PC-3 (cell line): ENCODE data around the gene CCDC141.

Experiments
- EZH2 ChIP-seq: fragments of 300-600 bp; sonication (generic); IDR thresholded peaks from one replicate; pipeline ENCODE4 v1.6.1; 2017; ENCODE audit warnings: antibody characterized with exemption, mild to moderate bottlenecking, low read length; ENCODE audit not compliant: unreplicated experiment
- EZH2phosphoT487 ChIP-seq: fragments of 300-600 bp; sonication (generic); IDR thresholded peaks from 2 replicates; pipeline ENCODE4 v1.6.1; 2018; ENCODE audit warnings: mild to moderate bottlenecking, antibody characterized with exemption, low read length, borderline replicate concordance
- TF ChIP-seq, protein P1 (sequence below): fragments of 300-600 bp; sonication (generic); conservative IDR thresholded peaks from 2 replicates; pipeline ENCODE4 v1.5.1; 2017; ENCODE audit warnings: antibody characterized with exemption, low read depth, mild to moderate bottlenecking, low read length

DNA sequence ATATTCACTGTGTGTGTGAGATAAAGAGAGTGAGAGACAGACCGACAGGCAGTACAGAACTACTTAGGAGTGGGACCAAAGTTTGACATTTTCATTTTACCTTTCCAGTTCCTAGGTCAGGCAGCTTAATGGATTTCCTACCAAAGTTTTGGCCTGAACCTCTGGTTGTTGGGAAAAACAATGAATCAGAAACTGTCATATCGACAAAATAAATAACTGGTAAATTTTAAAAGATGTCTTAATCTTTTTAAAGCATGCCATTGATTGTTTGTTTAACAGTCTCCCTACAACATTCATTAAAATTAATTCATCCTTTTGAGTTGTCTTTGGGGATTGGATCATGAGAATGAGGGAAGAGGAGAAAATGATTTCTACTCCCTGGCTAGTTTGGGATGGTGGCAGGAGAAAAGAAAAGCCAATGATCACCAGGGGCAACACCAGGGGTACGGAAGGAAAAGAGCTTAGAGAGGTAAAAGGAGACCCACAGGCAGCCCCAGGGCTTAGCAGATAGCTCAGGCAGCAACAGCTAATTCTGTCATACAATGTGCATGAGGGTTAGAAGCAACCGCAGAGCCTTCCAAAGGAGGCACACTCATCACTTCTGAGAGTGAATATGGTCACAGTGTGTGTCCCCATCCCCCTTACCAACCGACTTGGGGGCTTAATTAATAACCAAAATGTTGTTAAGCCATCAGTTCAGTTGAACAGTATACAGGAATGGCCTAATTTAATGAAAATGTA is 98.5 kb downstream of the CCDC141 start:
- TF ChIP-seq, protein P1, sequence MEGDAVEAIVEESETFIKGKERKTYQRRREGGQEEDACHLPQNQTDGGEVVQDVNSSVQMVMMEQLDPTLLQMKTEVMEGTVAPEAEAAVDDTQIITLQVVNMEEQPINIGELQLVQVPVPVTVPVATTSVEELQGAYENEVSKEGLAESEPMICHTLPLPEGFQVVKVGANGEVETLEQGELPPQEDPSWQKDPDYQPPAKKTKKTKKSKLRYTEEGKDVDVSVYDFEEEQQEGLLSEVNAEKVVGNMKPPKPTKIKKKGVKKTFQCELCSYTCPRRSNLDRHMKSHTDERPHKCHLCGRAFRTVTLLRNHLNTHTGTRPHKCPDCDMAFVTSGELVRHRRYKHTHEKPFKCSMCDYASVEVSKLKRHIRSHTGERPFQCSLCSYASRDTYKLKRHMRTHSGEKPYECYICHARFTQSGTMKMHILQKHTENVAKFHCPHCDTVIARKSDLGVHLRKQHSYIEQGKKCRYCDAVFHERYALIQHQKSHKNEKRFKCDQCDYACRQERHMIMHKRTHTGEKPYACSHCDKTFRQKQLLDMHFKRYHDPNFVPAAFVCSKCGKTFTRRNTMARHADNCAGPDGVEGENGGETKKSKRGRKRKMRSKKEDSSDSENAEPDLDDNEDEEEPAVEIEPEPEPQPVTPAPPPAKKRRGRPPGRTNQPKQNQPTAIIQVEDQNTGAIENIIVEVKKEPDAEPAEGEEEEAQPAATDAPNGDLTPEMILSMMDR = no peak
- TF ChIP-seq EZH2 (no peak), EZH2phosphoT487 (no peak)
